ENCODE measurements around the gene RPL28. TPM values are rescaled to one million over a fixed set of nuclear protein-coding genes. Genes with fewer than 3 reads are reported as not detected.

RPL28 gene
- total RNA-seq, 2 experiments from 2014 or later = 3,001 to 3,058 TPM

GRCh38 chr19:55362990-55363716 is 22.6 kb upstream of the RPL28 start, which contains the start of gene GARIN5B:
Gene GARIN5B (minus strand): TSS chr19:55363260. CDS start chr19:55363066, 194 bp downstream.
- Mint-ChIP-seq H3K4me3 (no peak within 1 kb of the TSS), H3K27me3 (peaks cover 6% of the 10 kb centered on the region), H3K27ac (no peak within 1 kb of the TSS), H3K9me3 (no peaks in the 10 kb centered on the region), H3K4me1 (ENCODE audit: low read depth) (peaks cover 2% of the 10 kb centered on the region), H3K36me3 (ENCODE audit: low read depth) (no peaks in the 10 kb centered on the region)
- intact Hi-C loops (cut with micrococcal nuclease) = no loop called here
- POLR2A ChIA-PET = no interaction called here
- TF ChIP-seq CTCF (IDR thresholded peaks at IDR 0.05) = no peak
- CTCF ChIA-PET = no interaction called here
- ATAC-seq = no peak
- no peak for DNase-seq

DNA sequence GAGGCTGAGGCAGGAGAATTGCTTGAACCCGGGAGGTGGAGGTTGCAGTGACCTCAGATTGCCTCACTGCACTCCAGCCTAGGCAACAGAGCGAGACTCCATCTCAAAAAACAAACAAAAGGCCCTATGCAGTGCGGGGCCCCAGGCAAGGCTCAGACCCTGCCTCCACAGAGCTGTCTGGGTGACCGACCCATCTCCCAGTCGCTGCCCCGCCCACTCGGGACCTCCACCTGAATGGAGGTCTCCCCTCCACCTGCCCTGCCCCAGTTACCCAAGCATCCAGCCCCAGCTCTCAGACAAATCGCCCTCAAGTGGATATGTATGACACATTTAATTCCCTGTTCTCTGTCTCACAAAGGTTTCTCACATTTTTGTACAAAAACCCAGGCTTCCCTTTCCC is 20.5 kb upstream of the RPL28 start:
- H3K27ac Mint-ChIP-seq = no peak overlapping the region
- H3K9me3 Mint-ChIP-seq = no peaks in the 10 kb centered on the region
- CTCF ChIA-PET = no interaction called here
- POLR2A ChIA-PET = interaction anchor here (0.8 to 1.4 kb wide), 3 partner anchors 10 to 138 kb away, joined by 3 to 4 read pairs (median 3); no protein-coding TSS in a partner anchor
- H3K4me1 Mint-ChIP-seq (ENCODE audit: low read depth) = peaks cover 5% of the 10 kb centered on the region
- no peaks in the 10 kb centered on the region for H3K36me3 Mint-ChIP-seq (ENCODE audit: low read depth)
- intact Hi-C loops (cut with micrococcal nuclease) = no loop called here
- ATAC-seq (no peak), DNase-seq (no peak)
- H3K27me3 Mint-ChIP-seq = peaks cover 16% of the 10 kb centered on the region
- no peak for TF ChIP-seq CTCF (IDR thresholded peaks at IDR 0.05)
- H3K4me3 Mint-ChIP-seq = no peak overlapping the region

DNA sequence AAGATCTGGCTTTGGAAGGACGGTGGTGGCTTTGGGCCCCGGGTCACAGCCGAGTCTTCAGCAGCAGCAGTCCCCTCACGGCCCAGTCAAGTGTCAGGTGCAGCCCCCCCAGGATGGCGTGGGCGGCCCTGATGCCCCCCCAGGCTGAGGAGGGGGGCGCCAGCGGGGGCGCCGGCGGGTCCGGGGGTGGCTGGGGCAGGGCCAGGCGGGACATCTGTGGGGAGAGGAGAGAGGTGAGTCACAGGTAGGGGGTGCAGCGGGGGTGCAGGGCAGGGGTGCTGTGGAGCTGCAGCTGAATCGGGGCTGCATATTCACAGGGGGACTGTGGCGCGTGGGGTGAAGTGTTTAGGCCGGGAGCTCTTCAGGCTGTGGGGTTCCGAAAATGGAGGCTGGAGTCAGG is 19.8 kb upstream of the RPL28 start:
- Mint-ChIP-seq H3K9me3 (no peaks in the 10 kb centered on the region), H3K4me1 (ENCODE audit: low read depth) (peaks cover 5% of the 10 kb centered on the region), H3K4me3 (no peak overlapping the region), H3K36me3 (ENCODE audit: low read depth) (no peaks in the 10 kb centered on the region), H3K27me3 (peaks cover 22% of the 10 kb centered on the region), H3K27ac (no peak overlapping the region)
- ATAC-seq (no peak), DNase-seq (no peak)
- TF ChIP-seq CTCF (IDR thresholded peaks at IDR 0.05) = no peak
- ChIA-PET CTCF (interaction anchor here (0.5 to 1.0 kb wide), 3 partner anchors 27 to 1594 kb away, joined by 3 read pairs; no protein-coding TSS in a partner anchor), POLR2A (interaction anchor here (1.4 kb wide), 1 partner anchor 13 kb away, joined by 4 read pairs; no protein-coding TSS in a partner anchor)
- intact Hi-C loops (cut with micrococcal nuclease) = no loop called here

DNA sequence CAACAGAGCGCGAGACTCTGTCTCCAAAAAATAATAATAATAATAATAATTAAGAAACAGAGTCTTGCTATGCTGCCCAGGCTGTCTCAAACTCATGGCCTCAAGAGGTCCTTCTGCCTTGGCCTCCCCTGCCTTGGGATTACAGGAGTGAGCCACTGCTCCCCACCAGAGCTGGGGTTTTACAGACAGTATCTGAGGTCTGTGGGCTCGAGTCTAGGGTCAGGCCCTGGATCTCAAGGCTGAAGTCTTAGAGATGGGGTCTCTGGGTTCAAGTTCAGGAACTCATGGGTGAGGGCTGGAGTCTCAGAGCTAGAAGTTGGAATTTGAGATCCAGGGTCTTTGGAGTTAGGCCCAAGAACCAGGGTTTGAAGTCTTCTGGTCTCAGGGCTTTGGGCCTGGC is 18.9 kb upstream of the RPL28 start:
- CTCF ChIA-PET = interaction anchor here (0.5 to 1.0 kb wide), 2 partner anchors 28 to 225 kb away, joined by 3 read pairs; no protein-coding TSS in a partner anchor

More for the DNA sequence above, 18.9 kb upstream of the RPL28 start:
- Mint-ChIP-seq H3K9me3 (no peaks in the 10 kb centered on the region), H3K4me1 (ENCODE audit: low read depth) (peaks cover 5% of the 10 kb centered on the region), H3K36me3 (ENCODE audit: low read depth) (no peaks in the 10 kb centered on the region), H3K27me3 (peaks cover 30% of the 10 kb centered on the region), H3K4me3 (no peak overlapping the region), H3K27ac (no peak overlapping the region)
- ATAC-seq = no peak
- no peak for TF ChIP-seq CTCF (IDR thresholded peaks at IDR 0.05)
- intact Hi-C loops (cut with micrococcal nuclease) = no loop called here
- POLR2A ChIA-PET = no interaction called here
- DNase-seq = no peak
